Suprapubic skin (tissue), 4 donors: Measurements from ENCODE around the gene TNIK.

Experiments
- CTCF ChIP-seq, 2 donors: fragments of 200-600 bp in 1 of 2; fragments of 450-650 bp in 1 of 2; sonication (generic) in 1 of 2; IDR thresholded peaks; one replicate each; pipeline ENCODE4 v1.5.1; 2016 to 2019; ENCODE audit warnings: antibody characterized with exemption in 2 of 2, mild to moderate bottlenecking in 1 of 2, moderate library complexity in 1 of 2
- EP300 ChIP-seq: sonication (generic); formaldehyde crosslinking; IDR thresholded peaks from one replicate; pipeline ENCODE4 v1.6.1; 2017; ENCODE audit warnings: antibody characterized with exemption
- POLR2A ChIP-seq, 2 donors: fragments of 450-650 bp; IDR thresholded peaks; one replicate each; pipeline ENCODE4 v1.6.1; 2017; ENCODE audit warnings: antibody characterized with exemption in 2 of 2, mild to moderate bottlenecking in 2 of 2, moderate library complexity in 2 of 2
- POLR2AphosphoS5 ChIP-seq, 3 donors: sonication (generic); formaldehyde crosslinking; IDR thresholded peaks; one replicate each; pipeline ENCODE4 v1.6.1; 2017; ENCODE audit warnings: antibody characterized with exemption in 3 of 3

GRCh38 chr3:171116824-171117395, 343.3 kb downstream of the TNIK start:
- TF ChIP-seq EP300 (no peak), CTCF (IDR thresholded peaks at IDR 0.05) (no peak), POLR2AphosphoS5 (IDR thresholded peaks at IDR 0.05) (no peak), POLR2A (IDR thresholded peaks at IDR 0.05) (no peak)
